ENCODE data around the gene HAND1.

HAND1 gene

DNA sequence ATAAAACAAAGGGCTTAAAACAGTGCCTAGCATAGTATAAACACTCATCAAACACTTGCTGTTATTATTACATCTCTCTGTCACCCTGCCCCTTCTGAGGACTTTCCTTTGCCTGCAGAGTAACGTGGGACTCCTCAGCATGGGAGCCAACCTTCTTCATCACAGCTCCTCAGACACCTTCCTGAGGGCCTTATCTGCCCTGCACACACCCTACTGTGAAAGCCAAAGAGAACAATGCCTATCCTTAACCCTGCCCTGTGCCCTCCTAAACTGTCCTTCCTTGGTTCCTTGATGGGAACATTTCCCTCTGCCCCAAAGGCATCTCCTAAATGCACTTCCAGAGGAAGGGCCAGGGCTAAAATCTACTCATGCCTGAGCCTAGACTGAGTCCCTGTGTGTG lies 20.6 kb upstream of the HAND1 start:
- Histone ChIP-seq H3K27me3 (ENCODE audit: insufficient read depth, low read length, poor library complexity, severe bottlenecking) (no peaks in the 10 kb centered on the region), H3K9ac (ENCODE audit: low read depth, low read length, poor library complexity, severe bottlenecking) (no peak overlapping the region), H3K79me2 (ENCODE audit: insufficient read depth, low read length) (no peaks in the 10 kb centered on the region)

DNA sequence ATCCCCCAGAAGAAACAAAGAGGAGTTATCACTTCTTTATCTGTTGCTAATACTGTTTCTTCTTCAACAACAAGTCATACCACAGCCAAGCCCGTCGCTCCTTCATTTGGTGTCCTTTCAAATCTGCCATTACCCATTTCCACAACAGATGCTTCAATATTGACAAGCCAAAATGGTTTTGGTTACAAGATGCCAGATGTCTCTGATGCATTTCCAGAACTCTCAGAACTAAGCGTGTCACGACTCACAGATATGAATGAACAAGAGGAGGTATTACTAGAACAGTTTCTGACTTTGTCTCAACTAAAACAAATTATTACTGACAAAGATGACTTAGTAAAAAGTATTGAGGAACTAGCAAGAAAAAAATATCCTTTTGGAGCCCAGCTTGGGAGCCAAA lies 16.0 kb upstream of the HAND1 start:
- H3K4me3 ChIP-seq (ENCODE audit: low read length, poor library complexity, severe bottlenecking) = no peak overlapping the region
- no peaks in the 10 kb centered on the region for H3K27me3 ChIP-seq (ENCODE audit: insufficient read depth, low read length, poor library complexity, severe bottlenecking)
- no peak overlapping the region for H2AFZ ChIP-seq (ENCODE audit: low read length)
- H3F3A ChIP-seq (ENCODE audit: low read depth) = no peaks in the 10 kb centered on the region
- H3K4me2 ChIP-seq (ENCODE audit: low read depth, low read length, poor library complexity, severe bottlenecking) = no peak overlapping the region
- TF ChIP-seq EZH2phosphoT487 (IDR thresholded peaks at IDR 0.05; ENCODE audit: borderline replicate concordance) = no peak
- TF ChIP-seq, protein P1, sequence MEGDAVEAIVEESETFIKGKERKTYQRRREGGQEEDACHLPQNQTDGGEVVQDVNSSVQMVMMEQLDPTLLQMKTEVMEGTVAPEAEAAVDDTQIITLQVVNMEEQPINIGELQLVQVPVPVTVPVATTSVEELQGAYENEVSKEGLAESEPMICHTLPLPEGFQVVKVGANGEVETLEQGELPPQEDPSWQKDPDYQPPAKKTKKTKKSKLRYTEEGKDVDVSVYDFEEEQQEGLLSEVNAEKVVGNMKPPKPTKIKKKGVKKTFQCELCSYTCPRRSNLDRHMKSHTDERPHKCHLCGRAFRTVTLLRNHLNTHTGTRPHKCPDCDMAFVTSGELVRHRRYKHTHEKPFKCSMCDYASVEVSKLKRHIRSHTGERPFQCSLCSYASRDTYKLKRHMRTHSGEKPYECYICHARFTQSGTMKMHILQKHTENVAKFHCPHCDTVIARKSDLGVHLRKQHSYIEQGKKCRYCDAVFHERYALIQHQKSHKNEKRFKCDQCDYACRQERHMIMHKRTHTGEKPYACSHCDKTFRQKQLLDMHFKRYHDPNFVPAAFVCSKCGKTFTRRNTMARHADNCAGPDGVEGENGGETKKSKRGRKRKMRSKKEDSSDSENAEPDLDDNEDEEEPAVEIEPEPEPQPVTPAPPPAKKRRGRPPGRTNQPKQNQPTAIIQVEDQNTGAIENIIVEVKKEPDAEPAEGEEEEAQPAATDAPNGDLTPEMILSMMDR (conservative IDR thresholded peaks at IDR 0.05; ENCODE audit: low read length) = no peak
- H3K4me1 ChIP-seq (ENCODE audit: insufficient read depth, low read length, poor library complexity, severe bottlenecking) = no peaks in the 10 kb centered on the region
- H3K9me3 ChIP-seq (ENCODE audit: insufficient read depth, low read depth, low read length) = no peaks in the 10 kb centered on the region
- H4K20me1 ChIP-seq (ENCODE audit: insufficient read depth, low read length, poor library complexity, severe bottlenecking) = no peaks in the 10 kb centered on the region
- no peak overlapping the region for H3K9ac ChIP-seq (ENCODE audit: low read depth, low read length, poor library complexity, severe bottlenecking)
- no peaks in the 10 kb centered on the region for H3K36me3 ChIP-seq (ENCODE audit: insufficient read depth, low read length)
- H3K9me2 ChIP-seq (replicated peaks; ENCODE audit: low read depth, low read length) = no peaks in the 10 kb centered on the region
- no peaks in the 10 kb centered on the region for H3K79me2 ChIP-seq (ENCODE audit: insufficient read depth, low read length)

More for the DNA sequence above, 20.6 kb upstream of the HAND1 start:
- TF ChIP-seq EZH2phosphoT487 (IDR thresholded peaks at IDR 0.05; ENCODE audit: borderline replicate concordance) = no peak
- TF ChIP-seq, protein P1 (conservative IDR thresholded peaks at IDR 0.05; ENCODE audit: low read length) = no peak
- Histone ChIP-seq H2AFZ (ENCODE audit: low read length) (no peak overlapping the region), H3F3A (ENCODE audit: low read depth) (no peaks in the 10 kb centered on the region), H3K9me2 (replicated peaks; ENCODE audit: low read depth, low read length) (no peaks in the 10 kb centered on the region), H3K4me1 (ENCODE audit: insufficient read depth, low read length, poor library complexity, severe bottlenecking) (no peaks in the 10 kb centered on the region), H3K4me2 (ENCODE audit: low read depth, low read length, poor library complexity, severe bottlenecking) (no peak overlapping the region), H3K9me3 (ENCODE audit: insufficient read depth, low read depth, low read length) (no peaks in the 10 kb centered on the region), H3K4me3 (ENCODE audit: low read length, poor library complexity, severe bottlenecking) (no peak overlapping the region), H4K20me1 (ENCODE audit: insufficient read depth, low read length, poor library complexity, severe bottlenecking) (no peaks in the 10 kb centered on the region), H3K36me3 (ENCODE audit: insufficient read depth, low read length) (no peaks in the 10 kb centered on the region)

DNA sequence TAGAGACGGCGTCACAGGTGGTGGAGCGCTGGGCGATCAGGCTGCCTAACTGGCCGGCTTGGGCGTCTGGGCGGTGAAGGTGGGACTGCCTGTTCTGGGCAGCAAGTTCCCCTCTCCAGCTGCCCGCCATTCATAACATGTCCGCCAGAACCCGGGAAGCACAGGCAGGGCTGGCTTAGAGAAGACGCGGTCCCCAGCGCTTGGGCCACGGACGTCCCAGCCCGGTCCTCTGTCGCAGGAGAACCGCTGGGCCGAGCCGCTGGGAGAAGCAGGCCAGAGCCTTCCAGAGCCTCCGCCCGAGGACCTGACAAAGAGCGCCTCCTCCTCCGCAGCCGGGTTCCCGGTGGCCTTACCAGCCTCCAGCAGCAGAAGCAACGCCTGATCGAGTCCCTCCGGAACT lies 15.2 kb upstream of the HAND1 start:
- H2AFZ ChIP-seq (ENCODE audit: low read length) = no peak overlapping the region
- no peaks in the 10 kb centered on the region for H4K20me1 ChIP-seq (ENCODE audit: insufficient read depth, low read length, poor library complexity, severe bottlenecking)
- H3K79me2 ChIP-seq (ENCODE audit: insufficient read depth, low read length) = no peaks in the 10 kb centered on the region
- H3K4me3 ChIP-seq (ENCODE audit: low read length, poor library complexity, severe bottlenecking) = no peak overlapping the region
- no peak overlapping the region for H3K4me2 ChIP-seq (ENCODE audit: low read depth, low read length, poor library complexity, severe bottlenecking)
- no peaks in the 10 kb centered on the region for H3K9me2 ChIP-seq (replicated peaks; ENCODE audit: low read depth, low read length)
- no peaks in the 10 kb centered on the region for H3F3A ChIP-seq (ENCODE audit: low read depth)
- TF ChIP-seq, protein P1 (conservative IDR thresholded peaks at IDR 0.05; ENCODE audit: low read length) = no peak
- no peak for TF ChIP-seq EZH2phosphoT487 (IDR thresholded peaks at IDR 0.05; ENCODE audit: borderline replicate concordance)
- no peaks in the 10 kb centered on the region for H3K27me3 ChIP-seq (ENCODE audit: insufficient read depth, low read length, poor library complexity, severe bottlenecking)
- no peaks in the 10 kb centered on the region for H3K9me3 ChIP-seq (ENCODE audit: insufficient read depth, low read depth, low read length)
- no peak overlapping the region for H3K9ac ChIP-seq (ENCODE audit: low read depth, low read length, poor library complexity, severe bottlenecking)
- H3K36me3 ChIP-seq (ENCODE audit: insufficient read depth, low read length) = no peaks in the 10 kb centered on the region
- no peaks in the 10 kb centered on the region for H3K4me1 ChIP-seq (ENCODE audit: insufficient read depth, low read length, poor library complexity, severe bottlenecking)
